ENCODE results near the gene ATP2C1. TPM values are rescaled to one million over a fixed set of nuclear protein-coding genes. Genes with fewer than 3 reads are reported as not detected.

The ATP2C1 gene
- polyA plus RNA-seq: 332 and 335 TPM in 2 replicates

GRCh38 chr3:130893376-130894129, at the start of gene ATP2C1:
TSS of gene ATP2C1 (plus strand) at chr3:130894084. CDS start at chr3:130894770, 686 bp downstream.

GRCh38 chr3:131026321-131027151, 132.7 kb downstream of the ATP2C1 start, which contains the start of the genes ASTE1 and NEK11:
TSS of gene ASTE1 (minus strand) at chr3:131026825. CDS start at chr3:131025306, 1,519 bp downstream.
TSS of gene NEK11 (plus strand) at chr3:131026877. CDS start at chr3:131029709, 2,832 bp downstream.

Other genes with a start within 250 kb of the ATP2C1 start
- 53.5 and 62.3 TPM in 2 replicates for gene PIK3R4, start 147.3 kb upstream of the ATP2C1 start, polyA plus RNA-seq
- gene ASTE1, start 132.7 kb downstream of the ATP2C1 start, polyA plus RNA-seq: 3.0 and 4.7 TPM in 2 replicates
- 9.4 and 20.7 TPM in 2 replicates for gene NEK11, start 132.8 kb downstream of the ATP2C1 start, polyA plus RNA-seq